Activated CD4-positive, alpha-beta T cell treated with anti-CD3 and anti-CD28 coated beads, Interleukin-2, amount 10 ng/mL, durations not matched to agents 24 days and 14 days (primary cell): ENCODE data around the gene ACTN1. TPM values are rescaled to one million over a fixed set of nuclear protein-coding genes. Genes with fewer than 3 reads are reported as not detected.
"Not testable (repeated sequence)": the region's sequence is repeated elsewhere in the genome, so short reads cannot be mapped to it uniquely, and the experiment has no call there.

Experiments used
- DNase-seq: peaks from one replicate; pipeline ENCODE4 v3.0.0; 2022
- H3K27ac Mint-ChIP-seq: one replicate; pipeline ENCODE4 v1.8.0; 2022; ENCODE audit warnings: mild to moderate bottlenecking, mixed read lengths
- H3K27me3 Mint-ChIP-seq: one replicate; pipeline ENCODE4 v1.8.0; 2022; ENCODE audit warnings: mixed read lengths
- H3K36me3 Mint-ChIP-seq: one replicate; pipeline ENCODE4 v1.8.0; 2022; ENCODE audit warnings: low read depth, mild to moderate bottlenecking, mixed read lengths
- H3K4me1 Mint-ChIP-seq: one replicate; pipeline ENCODE4 v1.8.0; 2021; ENCODE audit warnings: mixed read lengths
- H3K4me3 Mint-ChIP-seq: one replicate; pipeline ENCODE4 v1.8.0; 2022; ENCODE audit warnings: mild to moderate bottlenecking, moderate library complexity, mixed read lengths
- H3K9me3 Mint-ChIP-seq: one replicate; pipeline ENCODE4 v1.8.0; 2021; ENCODE audit warnings: mixed read lengths
- intact Hi-C: fragments of 100-400 bp; cut with micrococcal nuclease; formaldehyde crosslinking; loops from one replicate; pipeline ENCODE4 v1.15.1; 2023
- total RNA-seq: library from RNA; stranded (reverse); gene quantifications from 2 replicates; pipeline ENCODE4 v1.2.3, GENCODE V29; 2022

Gene ACTN1
- 44.9 and 52.6 TPM in 2 replicates for total RNA-seq

GRCh38 chr14:68979021-68979721 is at the start of gene ACTN1:
Gene ACTN1, minus strand, starts transcription at chr14:68979302. Its CDS starts 246 bp downstream, at chr14:68979056.
- Mint-ChIP-seq H3K9me3 (no peaks in the 10 kb centered on the region), H3K4me3 (peak within 1 kb of the TSS; percentile 85), H3K27me3 (peaks cover 29% of the 10 kb centered on the region), H3K27ac (peak within 1 kb of the TSS; percentile 62), H3K36me3 (peaks cover 15% of the 10 kb centered on the region), H3K4me1 (peaks cover 26% of the 10 kb centered on the region)
- DNase-seq = peak; percentile 84
- intact Hi-C loops = loop anchor here (2.0 to 5.0 kb wide), 2 partner anchors 68 to 187 kb away; partner anchors contain the start of gene ZFP36L1

GRCh38 chr14:69027242-69027913 is 48.3 kb upstream of the ACTN1 start:
- Mint-ChIP-seq H3K4me1 (no peaks in the 10 kb centered on the region), H3K4me3 (no peak overlapping the region), H3K27me3 (peaks cover 10% of the 10 kb centered on the region), H3K36me3 (no peaks in the 10 kb centered on the region), H3K27ac (no peak overlapping the region), H3K9me3 (no peaks in the 10 kb centered on the region)
- intact Hi-C loops = no loop called here
- DNase-seq = peak; percentile 52

DNA sequence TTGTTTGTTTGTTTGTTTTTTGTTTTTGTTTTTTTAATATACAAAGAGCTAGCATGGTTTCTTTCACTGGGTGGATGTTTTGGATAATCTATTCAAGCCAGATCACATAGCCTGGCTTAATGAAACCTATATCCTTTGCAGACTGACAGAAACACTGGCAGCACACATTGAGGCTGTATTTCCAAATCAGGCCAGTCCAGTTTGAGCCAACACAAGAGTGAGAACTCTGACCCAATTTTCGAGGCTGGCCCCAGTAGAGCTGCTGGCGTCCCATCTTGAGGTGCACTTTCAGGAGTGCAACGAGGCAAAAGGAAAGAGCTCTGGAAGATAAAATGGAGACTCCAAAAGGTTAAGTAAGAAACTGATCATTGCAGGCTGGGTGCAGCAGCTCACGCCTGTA is 43.9 kb upstream of the ACTN1 start:
- Mint-ChIP-seq H3K4me3 (no peak overlapping the region), H3K27me3 (peaks cover 12% of the 10 kb centered on the region), H3K4me1 (no peaks in the 10 kb centered on the region)

DNA sequence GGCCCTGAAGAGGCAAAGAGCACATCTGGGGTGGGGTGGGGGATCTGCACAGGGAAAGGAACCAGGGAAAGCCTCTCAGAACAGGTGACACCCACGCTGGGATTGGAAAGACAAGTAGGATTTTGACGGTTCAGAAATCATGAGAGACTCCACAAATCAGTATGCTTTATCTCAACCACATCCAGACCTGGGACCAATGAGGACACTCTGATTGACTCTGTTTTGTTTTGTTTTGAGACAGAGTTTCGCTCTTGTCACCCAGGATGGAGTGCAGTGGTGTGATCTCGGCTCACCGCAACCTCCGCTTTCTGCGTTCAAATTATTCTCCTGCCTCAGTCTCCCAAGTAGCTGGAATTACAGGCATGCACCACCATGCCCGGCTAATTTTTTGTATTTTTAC is 43.0 kb upstream of the ACTN1 start:
- intact Hi-C loops, H3K4me3 Mint-ChIP-seq, H3K36me3 Mint-ChIP-seq, H3K9me3 Mint-ChIP-seq, H3K4me1 Mint-ChIP-seq, H3K27ac Mint-ChIP-seq, DNase-seq: not testable (repeated sequence)
- peaks cover 12% of the 10 kb centered on the region for H3K27me3 Mint-ChIP-seq

More for the DNA sequence above, 43.9 kb upstream of the ACTN1 start:
- intact Hi-C loops = no loop called here
- no peaks in the 10 kb centered on the region for H3K36me3 Mint-ChIP-seq
- no peaks in the 10 kb centered on the region for H3K9me3 Mint-ChIP-seq
- no peak for DNase-seq
- H3K27ac Mint-ChIP-seq = no peak overlapping the region

GRCh38 chr14:69017706-69018105 is 38.6 kb upstream of the ACTN1 start:
- Mint-ChIP-seq H3K9me3 (no peaks in the 10 kb centered on the region), H3K4me1 (peaks cover 3% of the 10 kb centered on the region), H3K27me3 (peaks cover 5% of the 10 kb centered on the region), H3K27ac (no peak overlapping the region), H3K4me3 (no peak overlapping the region), H3K36me3 (no peaks in the 10 kb centered on the region)
- intact Hi-C loops = no loop called here
- DNase-seq = no peak

DNA sequence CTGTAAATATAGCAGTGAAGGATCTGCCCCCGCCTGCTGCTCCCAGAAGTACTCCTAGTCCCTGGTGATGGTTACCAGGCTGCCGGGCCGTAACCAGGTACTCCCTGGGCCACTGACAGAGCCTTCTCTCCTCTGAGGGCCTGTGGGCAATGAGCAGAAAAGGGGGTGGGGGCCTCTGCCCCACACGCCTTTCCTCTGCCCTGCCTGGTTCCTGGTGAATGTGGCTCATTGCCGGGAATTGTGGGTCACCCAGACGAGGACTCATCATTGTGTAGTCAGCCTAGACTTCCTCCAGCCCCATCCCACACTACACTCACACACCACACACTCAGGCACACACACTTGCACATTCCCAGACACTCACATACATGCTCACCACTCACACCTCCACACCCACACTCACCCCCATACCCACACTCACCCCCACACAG is 35.7 kb upstream of the ACTN1 start:
- Mint-ChIP-seq H3K36me3 (no peaks in the 10 kb centered on the region), H3K4me1 (peaks cover 8% of the 10 kb centered on the region), H3K27ac (no peak overlapping the region), H3K9me3 (no peaks in the 10 kb centered on the region), H3K27me3 (peaks cover 3% of the 10 kb centered on the region), H3K4me3 (no peak overlapping the region)
- intact Hi-C loops = no loop called here
- DNase-seq = no peak

DNA sequence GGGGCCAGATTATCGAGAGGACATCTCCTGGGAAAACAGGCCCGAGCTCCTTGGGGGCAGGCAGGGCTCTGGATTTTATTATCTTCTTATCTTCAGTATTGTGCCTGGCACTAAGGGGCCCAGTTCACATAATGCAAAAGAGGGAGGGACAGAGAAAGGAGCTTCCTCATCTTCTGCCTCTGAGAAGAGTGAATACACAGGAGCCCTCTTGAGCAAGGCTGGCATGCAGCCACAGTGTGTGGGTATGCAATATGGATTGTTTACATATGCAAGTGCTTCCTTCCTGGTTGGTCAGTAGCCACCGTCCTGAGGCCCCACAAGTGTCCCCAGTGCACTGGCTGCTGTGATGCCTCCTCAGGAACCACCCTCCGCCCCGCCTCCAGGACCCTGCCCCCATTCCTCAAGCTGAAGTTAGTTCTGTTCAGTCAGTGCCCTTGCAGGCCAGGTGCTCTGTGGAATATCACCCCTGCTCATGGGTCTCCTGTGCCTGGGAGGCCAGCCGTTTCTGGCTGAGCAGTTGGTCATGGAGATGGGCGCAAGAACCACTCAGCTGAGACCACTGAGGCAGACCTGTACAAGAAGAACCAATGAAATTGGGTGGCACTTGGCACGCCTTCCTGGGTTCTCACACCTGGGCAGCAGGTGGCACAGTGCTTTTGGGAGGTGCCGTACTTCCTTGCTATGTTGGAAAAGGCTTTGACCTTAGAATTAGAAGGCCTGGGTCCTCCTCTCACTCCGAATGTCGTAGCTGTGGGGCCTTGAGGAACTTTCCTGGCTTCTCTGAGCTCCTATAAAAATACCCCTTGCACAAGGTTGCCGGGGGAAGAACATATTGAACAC is 35.1 kb upstream of the ACTN1 start:
- intact Hi-C loops = no loop called here
- H3K36me3 Mint-ChIP-seq = no peaks in the 10 kb centered on the region
- H3K27me3 Mint-ChIP-seq = peaks cover 3% of the 10 kb centered on the region
- no peak overlapping the region for H3K4me3 Mint-ChIP-seq
- no peak overlapping the region for H3K27ac Mint-ChIP-seq
- H3K9me3 Mint-ChIP-seq = no peaks in the 10 kb centered on the region
- DNase-seq = no peak
- H3K4me1 Mint-ChIP-seq = peaks cover 8% of the 10 kb centered on the region

- no peak overlapping the region for H3K4me3 Mint-ChIP-seq
- no peaks in the 10 kb centered on the region for H3K36me3 Mint-ChIP-seq
- no peaks in the 10 kb centered on the region for H3K9me3 Mint-ChIP-seq
- H3K27ac Mint-ChIP-seq = no peak overlapping the region
- DNase-seq = no peak
- H3K4me1 Mint-ChIP-seq = peaks cover 8% of the 10 kb centered on the region
- H3K27me3 Mint-ChIP-seq = no peaks in the 10 kb centered on the region
- intact Hi-C loops = no loop called here
Measured at GRCh38 chr14:69012256-69012953, 33.3 kb upstream of the ACTN1 start.

DNA sequence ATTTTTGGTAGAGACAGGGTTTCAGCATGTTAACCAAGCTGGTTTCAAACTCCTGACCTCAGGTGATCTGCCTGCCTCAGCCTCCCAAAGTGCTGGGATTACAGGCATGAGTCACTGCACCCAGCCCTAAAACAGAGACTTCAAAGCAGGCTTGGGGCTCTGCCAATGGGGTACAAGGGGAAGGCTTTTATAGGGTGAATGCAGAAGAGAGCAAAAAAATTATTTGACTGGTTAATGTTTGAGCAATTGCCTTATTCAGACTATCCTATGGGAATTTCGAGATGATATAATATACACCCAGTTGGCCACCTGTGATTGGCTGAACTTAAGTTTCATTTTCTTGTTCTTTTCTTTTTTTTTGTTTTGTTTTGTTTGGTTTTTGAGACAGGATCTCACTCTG is 31.5 kb upstream of the ACTN1 start:
- no peak overlapping the region for H3K27ac Mint-ChIP-seq
- H3K4me3 Mint-ChIP-seq = no peak overlapping the region
- H3K4me1 Mint-ChIP-seq = peaks cover 8% of the 10 kb centered on the region
- no peaks in the 10 kb centered on the region for H3K36me3 Mint-ChIP-seq
- no peaks in the 10 kb centered on the region for H3K9me3 Mint-ChIP-seq
- DNase-seq = no peak
- intact Hi-C loops = no loop called here
- no peaks in the 10 kb centered on the region for H3K27me3 Mint-ChIP-seq

- intact Hi-C loops = no loop called here
- peaks cover 5% of the 10 kb centered on the region for H3K4me1 Mint-ChIP-seq
- no peak overlapping the region for H3K4me3 Mint-ChIP-seq
Measured at GRCh38 chr14:69008421-69008884, 29.4 kb upstream of the ACTN1 start.

DNA sequence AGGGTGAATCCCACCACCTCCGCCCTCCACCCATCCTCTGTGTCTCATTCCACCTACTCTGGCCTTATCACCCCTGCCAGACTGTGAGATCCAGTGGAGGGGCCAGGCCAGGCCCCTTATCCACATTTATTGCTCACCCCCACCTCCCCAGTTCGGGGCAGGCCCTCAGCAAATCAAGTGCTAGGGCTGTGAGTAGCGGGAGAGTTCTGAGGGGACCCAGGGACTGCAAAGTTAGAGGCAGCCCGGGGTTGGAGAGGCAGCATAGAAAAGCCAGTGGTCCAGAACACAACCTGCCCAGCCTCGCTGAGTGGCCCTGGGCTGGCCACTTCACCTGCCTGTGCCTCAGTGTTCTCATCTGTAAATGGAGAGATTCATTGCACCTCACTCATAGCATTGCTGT is 27.2 kb upstream of the ACTN1 start:
- Mint-ChIP-seq H3K4me1 (peaks cover 5% of the 10 kb centered on the region), H3K27me3 (no peaks in the 10 kb centered on the region), H3K27ac (no peak overlapping the region), H3K4me3 (no peak overlapping the region), H3K9me3 (no peaks in the 10 kb centered on the region), H3K36me3 (no peaks in the 10 kb centered on the region)
- DNase-seq = no peak
- intact Hi-C loops = no loop called here

More at GRCh38 chr14:69008421-69008884, 29.4 kb upstream of the ACTN1 start:
- H3K9me3 Mint-ChIP-seq = no peaks in the 10 kb centered on the region
- no peak for DNase-seq
- H3K27me3 Mint-ChIP-seq = no peaks in the 10 kb centered on the region
- H3K36me3 Mint-ChIP-seq = no peaks in the 10 kb centered on the region
- no peak overlapping the region for H3K27ac Mint-ChIP-seq

- no peaks in the 10 kb centered on the region for H3K9me3 Mint-ChIP-seq
- no peaks in the 10 kb centered on the region for H3K36me3 Mint-ChIP-seq
- H3K4me1 Mint-ChIP-seq = peaks cover 4% of the 10 kb centered on the region
- no peak overlapping the region for H3K4me3 Mint-ChIP-seq
- intact Hi-C loops = no loop called here
- no peak for DNase-seq
- H3K27ac Mint-ChIP-seq = no peak overlapping the region
- no peaks in the 10 kb centered on the region for H3K27me3 Mint-ChIP-seq
Measured at GRCh38 chr14:69005432-69006148, 26.5 kb upstream of the ACTN1 start.
